ENCODE results near the gene OR6V1. TPM values are rescaled to one million over a fixed set of nuclear protein-coding genes. Genes with fewer than 3 reads are reported as not detected.
A peak's percentile ranks its signal among the peaks of the same experiment; 100 is the strongest.
"Not testable (repeated sequence)": the region's sequence is repeated elsewhere in the genome, so short reads cannot be mapped to it uniquely, and the experiment has no call there.

The OR6V1 gene
- total RNA-seq, 4 donors from 2014 or later: not detected

- 86 to 90% methylated on average over 3 of the region's 3 CpGs for WGBS, 2 donors
- DNase-seq: no peak
- Histone ChIP-seq H3K27me3 (no peaks in the 10 kb centered on the region), H3K36me3 (no peaks in the 10 kb centered on the region), H3K9me3 (no peaks in the 10 kb centered on the region), H3K4me1 (peaks cover 16 to 19% of the 10 kb centered on the region in 2 donors), H3K27ac (no peak overlapping the region), H3K4me3 (replicated peaks in 1 of 3) (no peak overlapping the region)
- TF ChIP-seq POLR2A (IDR thresholded peaks at IDR 0.05) (no peak), CTCF (IDR thresholded peaks at IDR 0.05) (no peak)
- intact Hi-C loops (cut with DNase I): no loop called here
These were observed 21.4 kb downstream of the OR6V1 start for GRCh38 chr7:143073556-143073955.

- Histone ChIP-seq H3K27me3 (no peaks in the 10 kb centered on the region), H3K27ac (no peak overlapping the region), H3K4me3 (replicated peaks in 1 of 3) (no peak overlapping the region), H3K9me3 (no peaks in the 10 kb centered on the region), H3K4me1 (peaks cover 12 to 14% of the 10 kb centered on the region in 2 donors), H3K36me3 (no peaks in the 10 kb centered on the region)
- DNase-seq: no peak
- TF ChIP-seq CTCF (IDR thresholded peaks at IDR 0.05): no peak
- no peak for TF ChIP-seq POLR2A (IDR thresholded peaks at IDR 0.05)
- intact Hi-C loops (cut with DNase I): no loop called here
These were observed 22.0 kb downstream of the OR6V1 start for GRCh38 chr7:143074141-143074540.

- no peaks in the 10 kb centered on the region for H3K9me3 ChIP-seq
- DNase-seq: no peak
- H3K36me3 ChIP-seq: no peaks in the 10 kb centered on the region
- H3K4me1 ChIP-seq: no peaks in the 10 kb centered on the region
- H3K27me3 ChIP-seq: no peaks in the 10 kb centered on the region
- intact Hi-C loops (cut with DNase I): no loop called here
- no peak overlapping the region for H3K27ac ChIP-seq
- TF ChIP-seq CTCF (IDR thresholded peaks at IDR 0.05) (no peak), POLR2A (IDR thresholded peaks at IDR 0.05) (no peak)
- H3K4me3 ChIP-seq (replicated peaks in 1 of 3): no peak overlapping the region
- 65 to 81% methylated on average over 1 of the region's 1 CpG for WGBS, 2 donors
These were observed 33.0 kb downstream of the OR6V1 start for GRCh38 chr7:143085109-143085508.

GRCh38 chr7:143085610-143086009, 33.5 kb downstream of the OR6V1 start:
- H3K27me3 ChIP-seq; DNase-seq; H3K4me3 ChIP-seq (replicated peaks in 1 of 3); H3K4me1 ChIP-seq; H3K27ac ChIP-seq; intact Hi-C loops (cut with DNase I); H3K36me3 ChIP-seq; H3K9me3 ChIP-seq: not testable (repeated sequence)
- 87 to 93% methylated on average over 3 of the region's 3 CpGs for WGBS, 2 donors

GRCh38 chr7:143088549-143089231, 36.5 kb downstream of the OR6V1 start:
- H3K9me3 ChIP-seq; H3K27ac ChIP-seq; H3K36me3 ChIP-seq; H3K4me3 ChIP-seq (replicated peaks in 1 of 3); H3K4me1 ChIP-seq; intact Hi-C loops (cut with DNase I); H3K27me3 ChIP-seq; DNase-seq: not testable (repeated sequence)
- WGBS, 2 donors: 85% methylated on average over 15 to 16 of the region's 16 CpGs

- Histone ChIP-seq H3K4me3 (replicated peaks in 1 of 3) (no peak overlapping the region), H3K36me3 (no peaks in the 10 kb centered on the region), H3K27ac (peak overlapping the region in 2 of 3 donors; percentile 10 to 58), H3K27me3 (no peaks in the 10 kb centered on the region), H3K4me1 (peaks cover 5 to 6% of the 10 kb centered on the region in 2 donors), H3K9me3 (no peaks in the 10 kb centered on the region)
- 43 to 48% methylated on average over 2 of the region's 2 CpGs for WGBS, 2 donors
- DNase-seq: peak; percentile 62 to 76
- intact Hi-C loops (cut with DNase I): no loop called here
- TF ChIP-seq POLR2A (IDR thresholded peaks at IDR 0.05) (no peak), CTCF (IDR thresholded peaks at IDR 0.05) (no peak)
These were observed 44.0 kb downstream of the OR6V1 start for GRCh38 chr7:143096146-143096545.

GRCh38 chr7:143099579-143099978, 47.4 kb downstream of the OR6V1 start:
- H3K9me3 ChIP-seq: not testable (repeated sequence)

More at GRCh38 chr7:143099579-143099978, 47.4 kb downstream of the OR6V1 start:
- intact Hi-C loops (cut with DNase I); H3K27me3 ChIP-seq; DNase-seq; H3K36me3 ChIP-seq; H3K4me1 ChIP-seq; H3K27ac ChIP-seq; H3K4me3 ChIP-seq (replicated peaks in 1 of 3): not testable (repeated sequence)
- WGBS, 2 donors: 87 to 95% methylated on average over 1 of the region's 1 CpG
